ENCODE data around the gene DVL2. TPM values are rescaled to one million over a fixed set of nuclear protein-coding genes. Genes with fewer than 3 reads are reported as not detected.
A peak's percentile ranks its signal among the peaks of the same experiment; 100 is the strongest.
"Not testable (repeated sequence)": the region's sequence is repeated elsewhere in the genome, so short reads cannot be mapped to it uniquely, and the experiment has no call there.

The DVL2 gene
- total and polyA plus RNA-seq, 4 donors = 3.4 to 24.5 (median 11.3) TPM

DNA sequence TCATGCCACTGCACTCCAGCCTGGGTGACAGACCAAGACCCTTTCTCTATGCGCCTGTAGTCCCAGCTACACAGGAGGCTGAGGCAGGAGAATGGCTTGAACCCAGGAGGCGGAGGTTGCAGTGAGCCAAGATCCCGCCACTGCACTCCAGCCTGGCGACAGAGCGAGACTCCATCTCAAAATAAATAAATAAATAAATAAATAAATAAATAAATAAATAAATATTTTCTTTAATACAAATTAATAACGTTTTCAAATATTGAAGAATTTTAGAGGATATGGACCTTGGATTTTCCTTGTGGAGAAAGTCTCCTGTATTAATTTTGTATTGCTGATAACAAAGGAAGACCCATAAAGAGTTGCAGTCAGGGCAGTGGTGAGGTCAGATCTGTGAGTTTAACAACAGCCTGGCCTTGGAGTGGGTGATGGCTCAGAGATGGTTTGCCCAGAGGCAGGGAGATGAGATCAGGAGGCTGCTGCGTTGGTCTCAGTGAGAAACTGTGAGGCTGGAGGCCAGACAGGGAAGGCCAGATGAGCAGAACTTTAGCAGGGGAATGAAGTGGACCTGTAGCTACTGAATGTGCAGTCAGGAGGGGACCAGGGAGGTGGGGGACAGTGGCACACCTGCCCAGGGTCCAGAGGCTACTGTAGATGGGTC lies 50.8 kb downstream of the DVL2 start:
- DNase-seq (ENCODE audit: low spot score) = no peak
- TF ChIP-seq CTCF (IDR thresholded peaks at IDR 0.05; ENCODE audit: low read depth, low read length, missing input control) (no peak), JUND (IDR thresholded peaks at IDR 0.05) (no peak), EGR1 (IDR thresholded peaks at IDR 0.05; ENCODE audit: low read depth in 2 of 2) (no peak), SP1 (IDR thresholded peaks at IDR 0.05) (no peak), RXRA (IDR thresholded peaks at IDR 0.05) (no peak), HNF4G (IDR thresholded peaks at IDR 0.05) (no peak), HNF4A (conservative IDR thresholded peaks at IDR 0.05) (no peak), ZBTB33 (IDR thresholded peaks at IDR 0.05) (no peak), YY1 (IDR thresholded peaks at IDR 0.05) (no peak), FOXA1 (IDR thresholded peaks at IDR 0.05) (no peak), GABPA (IDR thresholded peaks at IDR 0.05 in 1 of 2, conservative IDR thresholded peaks at IDR 0.05 in 1 of 2) (no peak), RAD21 (IDR thresholded peaks at IDR 0.05) (no peak), NR2F2 (IDR thresholded peaks at IDR 0.05) (no peak), TAF1 (conservative IDR thresholded peaks at IDR 0.05) (no peak), FOXA2 (IDR thresholded peaks at IDR 0.05) (no peak)
- TF ChIP-seq, protein P1, sequence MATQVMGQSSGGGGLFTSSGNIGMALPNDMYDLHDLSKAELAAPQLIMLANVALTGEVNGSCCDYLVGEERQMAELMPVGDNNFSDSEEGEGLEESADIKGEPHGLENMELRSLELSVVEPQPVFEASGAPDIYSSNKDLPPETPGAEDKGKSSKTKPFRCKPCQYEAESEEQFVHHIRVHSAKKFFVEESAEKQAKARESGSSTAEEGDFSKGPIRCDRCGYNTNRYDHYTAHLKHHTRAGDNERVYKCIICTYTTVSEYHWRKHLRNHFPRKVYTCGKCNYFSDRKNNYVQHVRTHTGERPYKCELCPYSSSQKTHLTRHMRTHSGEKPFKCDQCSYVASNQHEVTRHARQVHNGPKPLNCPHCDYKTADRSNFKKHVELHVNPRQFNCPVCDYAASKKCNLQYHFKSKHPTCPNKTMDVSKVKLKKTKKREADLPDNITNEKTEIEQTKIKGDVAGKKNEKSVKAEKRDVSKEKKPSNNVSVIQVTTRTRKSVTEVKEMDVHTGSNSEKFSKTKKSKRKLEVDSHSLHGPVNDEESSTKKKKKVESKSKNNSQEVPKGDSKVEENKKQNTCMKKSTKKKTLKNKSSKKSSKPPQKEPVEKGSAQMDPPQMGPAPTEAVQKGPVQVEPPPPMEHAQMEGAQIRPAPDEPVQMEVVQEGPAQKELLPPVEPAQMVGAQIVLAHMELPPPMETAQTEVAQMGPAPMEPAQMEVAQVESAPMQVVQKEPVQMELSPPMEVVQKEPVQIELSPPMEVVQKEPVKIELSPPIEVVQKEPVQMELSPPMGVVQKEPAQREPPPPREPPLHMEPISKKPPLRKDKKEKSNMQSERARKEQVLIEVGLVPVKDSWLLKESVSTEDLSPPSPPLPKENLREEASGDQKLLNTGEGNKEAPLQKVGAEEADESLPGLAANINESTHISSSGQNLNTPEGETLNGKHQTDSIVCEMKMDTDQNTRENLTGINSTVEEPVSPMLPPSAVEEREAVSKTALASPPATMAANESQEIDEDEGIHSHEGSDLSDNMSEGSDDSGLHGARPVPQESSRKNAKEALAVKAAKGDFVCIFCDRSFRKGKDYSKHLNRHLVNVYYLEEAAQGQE (IDR thresholded peaks at IDR 0.05) = no peak
- TF ChIP-seq, protein P2, sequence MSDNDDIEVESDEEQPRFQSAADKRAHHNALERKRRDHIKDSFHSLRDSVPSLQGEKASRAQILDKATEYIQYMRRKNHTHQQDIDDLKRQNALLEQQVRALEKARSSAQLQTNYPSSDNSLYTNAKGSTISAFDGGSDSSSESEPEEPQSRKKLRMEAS (IDR thresholded peaks at IDR 0.05) = no peak
- TF ChIP-seq, protein P3, sequence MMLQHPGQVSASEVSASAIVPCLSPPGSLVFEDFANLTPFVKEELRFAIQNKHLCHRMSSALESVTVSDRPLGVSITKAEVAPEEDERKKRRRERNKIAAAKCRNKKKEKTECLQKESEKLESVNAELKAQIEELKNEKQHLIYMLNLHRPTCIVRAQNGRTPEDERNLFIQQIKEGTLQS (IDR thresholded peaks at IDR 0.05) = no peak
- WGBS = 74% methylated on average over 7 of the region's 7 CpGs

GRCh38 chr17:7182101-7182500 lies 52.2 kb downstream of the DVL2 start:
- H3K9me3 ChIP-seq (ENCODE audit: control insufficient read depth in 4 of 4, low read length in 3 of 4); H3K36me3 ChIP-seq (ENCODE audit: control insufficient read depth in 4 of 4, insufficient read depth in 3 of 4, low read depth in 1 of 4, low read length in 3 of 4); DNase-seq (ENCODE audit: low spot score); H3K27ac ChIP-seq (ENCODE audit: low read depth in 1 of 2, low read length in 2 of 2); H3K9ac ChIP-seq (ENCODE audit: low read depth in 1 of 2, low read length in 2 of 2); H3K4me3 ChIP-seq (ENCODE audit: low read depth in 1 of 3, low read length in 3 of 3); H3K27me3 ChIP-seq (ENCODE audit: control insufficient read depth in 4 of 4, insufficient read depth in 4 of 4, low read length in 3 of 4): not testable (repeated sequence)
- 97% methylated on average over 2 of the region's 2 CpGs for WGBS
- H3K4me1 ChIP-seq (ENCODE audit: control insufficient read depth in 4 of 4, insufficient read depth in 4 of 4, low read length in 3 of 4) = peaks cover 5 to 27% (median 17%) of the 10 kb centered on the region in 4 donors

More for the DNA sequence above, 50.8 kb downstream of the DVL2 start:
- no peaks in the 10 kb centered on the region for H3K36me3 ChIP-seq (ENCODE audit: control insufficient read depth in 4 of 4, insufficient read depth in 3 of 4, low read depth in 1 of 4, low read length in 3 of 4)
- no peaks in the 10 kb centered on the region for H3K27me3 ChIP-seq (ENCODE audit: control insufficient read depth in 4 of 4, insufficient read depth in 4 of 4, low read length in 3 of 4)
- H3K4me3 ChIP-seq (ENCODE audit: low read depth in 1 of 3, low read length in 3 of 3) = no peak overlapping the region
- H3K9me3 ChIP-seq (ENCODE audit: control insufficient read depth in 4 of 4, low read length in 3 of 4) = no peaks in the 10 kb centered on the region
- H3K4me1 ChIP-seq (ENCODE audit: control insufficient read depth in 4 of 4, insufficient read depth in 4 of 4, low read length in 3 of 4) = peaks cover 5 to 24% (median 14%) of the 10 kb centered on the region in 4 donors
- no peak overlapping the region for H3K9ac ChIP-seq (ENCODE audit: low read depth in 1 of 2, low read length in 2 of 2)
- peak overlapping the region; percentile 4 to 61 for H3K27ac ChIP-seq (ENCODE audit: low read depth in 1 of 2, low read length in 2 of 2)
